Right lobe of liver (tissue), 6 donors: ENCODE data around the gene YPEL5. TPM values are rescaled to one million over a fixed set of nuclear protein-coding genes. Genes with fewer than 3 reads are reported as not detected.

Source experiments
- ATAC-seq, 4 donors: fragments of 200-7000 bp; cut with Tn5 transposase; one replicate each; pipeline ENCODE4 v1.9.1; 2020; ENCODE audit warnings: mild to moderate bottlenecking in 4 of 4, moderate library complexity in 4 of 4
- DNase-seq, 3 donors: peaks; one replicate each; pipeline ENCODE4 v3.0.0-alpha.2; 2020
- H3K27ac ChIP-seq, 3 donors: fragments of 200-600 bp; one replicate each; pipeline ENCODE4 v1.8.0; 2022
- H3K27me3 ChIP-seq, 2 donors: fragments of 200-600 bp; one replicate each; pipeline ENCODE4 v1.8.0; 2022
- H3K36me3 ChIP-seq, 4 donors: fragments of 200-600 bp; sonication (generic) in 1 of 4; one replicate each; pipeline versions ENCODE4 v1.5.1 to v1.8.0; 2017 to 2022; ENCODE audit warnings: control low read depth in 1 of 4
- H3K4me1 ChIP-seq, 4 donors: fragments of 200-600 bp; sonication (generic) in 1 of 4; one replicate each; pipeline versions ENCODE4 v1.5.1 to v1.8.0; 2017 to 2022; ENCODE audit warnings: control low read depth in 1 of 4
- H3K4me3 ChIP-seq, 3 donors: fragments of 200-600 bp; one replicate each; pipeline ENCODE4 v1.8.0; 2022
- H3K9me3 ChIP-seq, 4 donors: fragments of 200-600 bp; sonication (generic) in 1 of 4; one replicate each; pipeline versions ENCODE4 v1.5.1 to v1.8.0; 2017 to 2022; ENCODE audit warnings: control low read depth in 1 of 4
- POLR2A ChIP-seq: fragments of 450-650 bp; IDR thresholded peaks from one replicate; pipeline ENCODE4 v1.6.1; 2017; ENCODE audit warnings: antibody characterized with exemption, mild to moderate bottlenecking
- WGBS: methylation state at CpG from one replicate; pipeline ENCODE4 v1.1.6; 2018; ENCODE audit warnings: low coverage, low lambda C conversion rate; ENCODE audit not compliant: insufficient coverage; ENCODE audit errors: missing lambda C conversion rate; 5-methylcytosine and 5-hydroxymethylcytosine counted together
- intact Hi-C, 2 donors: fragments of 100-400 bp; cut with DNase I; formaldehyde crosslinking; loops; one replicate each; pipeline versions ENCODE4 v1.11.2 to v1.14.1; 2022
- small RNA-seq, 2 experiments: library from RNA; depleted of rRNA; stranded (forward); fragments of <200 nt; gene quantifications; one replicate each; pipeline ENCODE3, GENCODE V24; 2016
- total RNA-seq, 6 experiments: library from RNA; depleted of rRNA in 2 of 6; stranded (reverse); fragments of >200 nt in 2 of 6; fragmentation: NEBNext Ultra II Directional in 3 of 6; extraction: Animal tissue kit (Norgen Biotek cat#: 25700) in 3 of 6; gene quantifications; one replicate each; pipeline versions ENCODE4 v1.1.0 to v1.2.4, GENCODE V29; 2016 to 2023
- TF ChIP-seq, protein P1 (sequence below), 4 donors: fragments of 200-600 bp in 3 of 4; fragments of 450-650 bp in 1 of 4; IDR thresholded peaks; one replicate each; pipeline versions ENCODE4 v1.5.1 to v1.8.0; 2016 to 2022; ENCODE audit warnings: antibody characterized with exemption in 4 of 4, mild to moderate bottlenecking in 2 of 4
- donor health status: DM: no; HTN: yes; CAD: no.
- donor health status: DM: no; HTN: no; CAD: no.
- donor health status: DM: no; HTN: no; CAD: no.
- donor health status: DM: no; HTN: yes; CAD: no.
- donor health status: DM: no; HTN: yes; CAD: no.

The YPEL5 gene
- total RNA-seq, 6 experiments from 2014 or later: 22.7 to 49.2 (median 39.6) TPM

DNA sequence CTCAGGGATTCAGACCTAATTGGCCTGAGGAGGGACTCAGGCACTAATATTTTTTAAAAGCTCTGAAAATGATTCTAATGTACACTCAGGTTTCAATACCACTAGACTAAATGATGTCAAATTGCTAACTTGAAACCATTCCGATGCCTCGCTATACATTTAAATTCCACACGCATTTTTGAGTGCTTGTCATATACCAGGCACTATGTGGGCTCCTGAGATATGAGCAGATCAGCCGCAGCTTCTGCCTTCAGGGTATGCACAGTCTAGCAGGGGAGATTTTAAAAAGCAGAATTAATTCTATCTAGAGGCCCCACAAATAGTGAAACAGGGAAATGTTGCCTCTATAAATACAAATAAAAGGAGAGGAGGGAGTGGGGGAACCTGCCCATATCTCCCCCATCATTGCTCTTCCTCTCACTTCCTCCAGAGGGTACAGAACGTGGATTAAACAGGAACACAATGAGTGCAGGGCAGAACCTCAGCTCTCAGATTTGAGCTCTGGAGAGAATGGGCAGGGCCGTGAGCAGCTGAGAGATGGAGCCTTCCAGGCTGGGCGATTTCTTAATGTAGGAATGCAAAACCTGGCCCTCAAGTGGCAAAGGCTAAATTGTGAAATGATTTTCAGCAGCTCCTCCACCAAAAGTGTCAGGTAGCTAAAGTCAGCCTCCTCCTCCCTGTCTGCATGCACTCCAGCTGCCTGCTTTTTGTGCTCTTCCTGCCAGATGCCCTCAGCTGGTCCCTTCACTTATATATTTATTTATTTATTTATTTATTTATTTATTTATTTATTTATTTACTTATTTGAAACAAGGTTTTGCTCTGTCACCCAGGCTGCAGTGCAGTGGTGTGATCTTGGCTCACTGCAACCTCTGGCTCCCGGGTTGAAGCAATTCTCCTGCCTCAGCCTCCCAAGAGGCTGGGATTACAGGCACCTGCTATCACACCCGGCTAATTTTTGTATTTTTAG is 59.9 kb downstream of the YPEL5 start:
- no peaks in the 10 kb centered on the region for H3K9me3 ChIP-seq
- intact Hi-C loops: loop anchor here (5.0 kb wide), 1 partner anchor 501 kb away; no protein-coding TSS in a partner anchor
- no peaks in the 10 kb centered on the region for H3K36me3 ChIP-seq
- no peak for ATAC-seq
- no peaks in the 10 kb centered on the region for H3K27me3 ChIP-seq
- no peak overlapping the region for H3K4me3 ChIP-seq
- TF ChIP-seq POLR2A: no peak
- TF ChIP-seq, protein P1, sequence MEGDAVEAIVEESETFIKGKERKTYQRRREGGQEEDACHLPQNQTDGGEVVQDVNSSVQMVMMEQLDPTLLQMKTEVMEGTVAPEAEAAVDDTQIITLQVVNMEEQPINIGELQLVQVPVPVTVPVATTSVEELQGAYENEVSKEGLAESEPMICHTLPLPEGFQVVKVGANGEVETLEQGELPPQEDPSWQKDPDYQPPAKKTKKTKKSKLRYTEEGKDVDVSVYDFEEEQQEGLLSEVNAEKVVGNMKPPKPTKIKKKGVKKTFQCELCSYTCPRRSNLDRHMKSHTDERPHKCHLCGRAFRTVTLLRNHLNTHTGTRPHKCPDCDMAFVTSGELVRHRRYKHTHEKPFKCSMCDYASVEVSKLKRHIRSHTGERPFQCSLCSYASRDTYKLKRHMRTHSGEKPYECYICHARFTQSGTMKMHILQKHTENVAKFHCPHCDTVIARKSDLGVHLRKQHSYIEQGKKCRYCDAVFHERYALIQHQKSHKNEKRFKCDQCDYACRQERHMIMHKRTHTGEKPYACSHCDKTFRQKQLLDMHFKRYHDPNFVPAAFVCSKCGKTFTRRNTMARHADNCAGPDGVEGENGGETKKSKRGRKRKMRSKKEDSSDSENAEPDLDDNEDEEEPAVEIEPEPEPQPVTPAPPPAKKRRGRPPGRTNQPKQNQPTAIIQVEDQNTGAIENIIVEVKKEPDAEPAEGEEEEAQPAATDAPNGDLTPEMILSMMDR (IDR thresholded peaks at IDR 0.05): no peak
- H3K4me1 ChIP-seq: no peaks in the 10 kb centered on the region
- H3K27ac ChIP-seq: no peak overlapping the region
- DNase-seq: no peak
- 70% methylated on average over 7 of the region's 9 CpGs for WGBS

DNA sequence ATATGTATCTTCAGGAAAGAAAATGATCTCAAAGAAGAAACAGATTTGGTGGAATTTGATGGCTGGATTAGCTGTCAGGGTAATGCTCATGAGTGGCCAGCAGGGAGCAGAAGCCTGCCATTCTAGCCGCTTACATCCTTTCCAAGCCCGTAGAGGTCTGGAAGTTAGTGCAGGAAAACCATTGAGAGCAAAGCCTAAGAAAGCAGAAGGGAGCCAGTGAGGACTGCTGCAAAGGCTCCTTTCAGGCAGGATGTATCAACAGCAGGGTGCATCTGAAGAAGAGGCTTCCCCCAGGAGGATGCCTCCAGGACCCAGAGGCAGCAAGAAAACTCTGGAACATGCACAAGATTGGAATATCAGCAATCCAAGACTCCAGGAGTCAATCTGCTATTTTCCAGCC is 61.6 kb downstream of the YPEL5 start:
- Histone ChIP-seq H3K4me3 (no peak overlapping the region), H3K27me3 (no peaks in the 10 kb centered on the region), H3K27ac (no peak overlapping the region), H3K4me1 (no peaks in the 10 kb centered on the region), H3K36me3 (no peaks in the 10 kb centered on the region), H3K9me3 (no peaks in the 10 kb centered on the region)
- ATAC-seq (peak; percentile 95 to 99 (median 97)), DNase-seq (peak in 2 of 3 donors; percentile 48 to 64)
- intact Hi-C loops: loop anchor here (5.0 kb wide), 1 partner anchor 499 kb away; no protein-coding TSS in a partner anchor
- WGBS: 0% methylated on average over 2 of the region's 2 CpGs
- TF ChIP-seq POLR2A: no peak
- TF ChIP-seq, protein P1 (IDR thresholded peaks at IDR 0.05): peak; percentile 84 to 92 (median 89)

DNA sequence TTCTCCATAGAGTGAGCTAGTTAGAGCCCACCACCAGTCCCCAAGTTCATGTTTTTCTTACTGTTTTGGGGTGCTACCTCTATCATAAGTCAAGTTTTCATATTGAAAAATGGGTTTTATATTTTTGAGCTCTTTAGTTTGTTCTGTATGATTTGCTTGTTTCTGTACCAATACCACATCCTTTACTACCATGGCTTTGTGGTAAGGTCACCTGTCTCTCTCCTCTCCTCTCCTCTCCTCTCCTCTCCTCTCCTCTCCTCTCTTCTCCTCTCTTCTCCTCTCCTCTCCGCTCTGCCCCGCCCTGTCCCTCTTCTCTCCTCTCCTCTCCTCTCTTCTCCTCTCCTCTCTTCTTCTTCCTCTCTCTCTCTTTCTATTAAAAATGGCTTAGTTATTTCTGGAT is 62.4 kb downstream of the YPEL5 start:
- TF ChIP-seq, protein P1 (IDR thresholded peaks at IDR 0.05): no peak
- TF ChIP-seq POLR2A: no peak
- Histone ChIP-seq H3K27ac (no peak overlapping the region), H3K4me3 (no peak overlapping the region), H3K36me3 (no peaks in the 10 kb centered on the region), H3K27me3 (no peaks in the 10 kb centered on the region), H3K4me1 (no peaks in the 10 kb centered on the region), H3K9me3 (no peaks in the 10 kb centered on the region)
- 72% methylated on average over 2 of the region's 2 CpGs for WGBS
- ATAC-seq (no peak), DNase-seq (no peak)
- intact Hi-C loops: loop anchor here (5.0 kb wide), 1 partner anchor 498 kb away; no protein-coding TSS in a partner anchor

Small RNA genes within 50 kb of the gene (small RNA-seq; reads per million reads assigned to genes)
- gene SNORA10B: 0 to 0.19 reads per million in 2 experiments

Other genes with a start within 250 kb of the YPEL5 start
- gene ALK, start 225.4 kb upstream of the YPEL5 start, total RNA-seq: under 1 TPM in 2 of 6 experiments, not detected in 4; 0.04 to 0.06 TPM
- 10 to 100 TPM in 3 of 6 experiments, 1 to 10 TPM in 3; 4.3 to 17.6 (median 9.5) TPM for gene LBH, start 84.5 kb downstream of the YPEL5 start, total RNA-seq